Hematopoietic multipotent progenitor cell treated with erythropoietin and hydrocortisone succinate and interleukin-3 and kit ligand, for 15 days (in vitro differentiated cells): ENCODE results near the gene PPFIA2.
"Not testable (repeated sequence)": the region's sequence is repeated elsewhere in the genome, so short reads cannot be mapped to it uniquely, and the experiment has no call there.

ENCODE experiments used
- DNase-seq: peaks from one replicate; pipeline ENCODE4 v3.0.0-alpha.2; 2015; ENCODE audit warnings: low spot score

PPFIA2 gene

GRCh38 chr12:81668475-81668874 is 90.7 kb downstream of the PPFIA2 start:
- DNase-seq = no peak

GRCh38 chr12:81659310-81659709 is 99.8 kb downstream of the PPFIA2 start:
- DNase-seq = not testable (repeated sequence)

DNA sequence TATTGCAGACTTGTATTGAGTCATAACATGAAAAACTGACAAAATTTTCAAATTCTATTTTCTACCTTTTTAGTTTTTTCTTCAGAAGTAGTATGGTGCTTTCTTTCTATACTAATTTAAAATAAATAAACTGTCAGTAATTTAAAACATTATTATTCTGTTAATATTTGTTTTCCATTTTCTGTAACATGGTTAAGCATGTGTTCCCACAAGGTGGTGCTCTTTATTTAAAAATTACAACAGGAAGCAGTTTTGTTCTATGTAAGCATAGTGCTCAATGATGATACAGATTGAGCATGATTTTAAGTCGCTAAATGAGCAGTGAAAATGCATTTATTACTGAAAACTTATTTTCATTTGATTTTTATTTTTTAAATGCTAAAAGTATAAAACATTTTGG is 114.6 kb downstream of the PPFIA2 start:
- no peak for DNase-seq

- DNase-seq = no peak
Measured at GRCh38 chr12:81639196-81639595, 120.0 kb downstream of the PPFIA2 start.

GRCh38 chr12:81633127-81633526 is 126.0 kb downstream of the PPFIA2 start:
- no peak for DNase-seq

DNA sequence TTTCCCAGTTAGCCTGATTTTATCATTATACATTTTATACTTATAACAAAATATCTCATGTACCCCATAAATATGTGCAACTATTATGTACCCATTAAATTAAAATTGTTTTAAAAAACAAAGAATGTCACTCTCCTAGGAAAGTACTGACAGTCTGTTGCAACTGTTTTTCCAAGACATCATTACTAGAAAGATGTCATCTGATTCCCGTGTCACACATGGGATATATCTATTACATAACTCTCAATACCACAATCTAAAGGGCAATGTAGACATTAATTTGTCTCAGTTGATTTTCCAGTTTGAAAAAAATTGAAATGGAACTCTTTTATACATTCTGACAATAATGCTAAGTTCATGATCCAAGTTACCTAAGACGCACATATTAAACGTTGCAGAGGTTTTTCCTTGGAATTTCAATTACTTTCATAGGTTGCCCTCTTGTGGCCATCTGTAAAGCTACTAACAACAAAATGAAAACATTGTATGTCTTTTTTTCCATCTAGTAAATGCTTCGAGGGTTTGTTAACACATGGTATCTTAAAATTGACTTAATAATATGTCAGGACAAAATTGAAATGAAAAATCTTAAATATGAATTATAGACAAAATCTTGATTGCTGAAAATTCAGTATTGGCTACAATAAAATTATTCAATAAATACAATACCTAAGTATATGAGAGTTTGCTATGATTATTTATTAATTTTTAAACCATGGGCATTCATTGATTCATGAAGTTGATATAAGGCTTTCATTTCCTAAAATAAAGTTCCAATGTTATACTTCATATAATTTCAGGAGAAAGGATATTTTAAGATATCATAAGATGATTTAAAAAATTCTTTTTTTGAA is 131.6 kb downstream of the PPFIA2 start:
- DNase-seq = no peak

- DNase-seq = no peak
Measured at GRCh38 chr12:81626406-81626805, 132.7 kb downstream of the PPFIA2 start.

- DNase-seq = no peak
Measured at GRCh38 chr12:81617915-81618314, 141.2 kb downstream of the PPFIA2 start.

- no peak for DNase-seq
Measured at GRCh38 chr12:81615026-81615588, 144.0 kb downstream of the PPFIA2 start.

GRCh38 chr12:81610955-81611889 is 147.9 kb downstream of the PPFIA2 start:
- DNase-seq = no peak

DNA sequence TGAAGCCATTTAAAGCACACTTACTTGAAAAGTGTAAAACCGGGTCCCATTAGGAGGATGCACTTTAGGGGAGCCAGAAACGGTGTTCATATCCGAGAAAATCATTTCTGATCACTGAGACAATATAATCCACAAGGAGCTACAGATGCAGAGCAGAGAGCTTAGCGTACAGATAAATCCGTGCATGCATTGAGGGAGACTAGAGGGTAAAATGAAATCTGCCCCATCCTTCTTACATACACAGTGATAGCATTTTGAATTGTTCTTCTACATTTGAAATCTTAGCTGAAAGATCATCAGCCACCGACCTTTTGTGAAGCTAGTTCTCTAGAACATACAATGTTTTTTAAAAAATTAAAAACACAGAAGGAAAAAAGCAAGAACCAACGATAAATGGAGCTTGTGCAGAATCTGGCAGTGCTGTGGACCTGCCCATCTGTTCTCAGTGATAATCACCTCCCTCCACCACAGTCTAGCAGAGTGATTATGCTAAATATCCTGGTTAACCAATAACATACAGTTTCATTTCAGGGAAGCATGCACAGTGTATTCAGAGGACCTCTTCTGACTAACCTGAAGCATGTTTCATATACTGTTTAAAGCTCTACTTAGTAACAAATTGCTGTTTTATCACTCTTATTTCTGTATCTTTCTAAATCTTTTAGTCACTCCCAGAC is 161.1 kb downstream of the PPFIA2 start:
- DNase-seq = no peak

GRCh38 chr12:81596558-81596957 is 162.6 kb downstream of the PPFIA2 start:
- DNase-seq = no peak

DNA sequence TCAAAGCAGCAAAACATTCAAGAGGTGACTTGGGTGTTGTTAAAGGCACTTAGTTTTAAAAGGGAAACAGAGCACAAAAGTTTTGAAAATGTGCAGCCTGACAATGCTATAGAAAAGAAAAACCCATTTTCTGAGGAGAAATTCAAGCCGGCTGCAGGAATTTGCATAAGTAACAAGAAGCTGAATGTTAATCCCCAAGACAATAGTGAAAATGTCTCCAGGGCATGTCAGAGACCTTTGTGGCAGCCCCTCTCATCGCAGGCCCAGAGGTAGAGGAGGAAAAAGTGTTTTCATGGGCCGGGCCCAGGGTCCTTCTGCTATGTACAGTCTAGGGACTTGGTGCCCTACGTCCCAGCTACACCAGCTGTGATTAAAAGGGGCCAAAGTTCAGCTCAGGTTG is 167.9 kb downstream of the PPFIA2 start:
- DNase-seq = no peak

DNA sequence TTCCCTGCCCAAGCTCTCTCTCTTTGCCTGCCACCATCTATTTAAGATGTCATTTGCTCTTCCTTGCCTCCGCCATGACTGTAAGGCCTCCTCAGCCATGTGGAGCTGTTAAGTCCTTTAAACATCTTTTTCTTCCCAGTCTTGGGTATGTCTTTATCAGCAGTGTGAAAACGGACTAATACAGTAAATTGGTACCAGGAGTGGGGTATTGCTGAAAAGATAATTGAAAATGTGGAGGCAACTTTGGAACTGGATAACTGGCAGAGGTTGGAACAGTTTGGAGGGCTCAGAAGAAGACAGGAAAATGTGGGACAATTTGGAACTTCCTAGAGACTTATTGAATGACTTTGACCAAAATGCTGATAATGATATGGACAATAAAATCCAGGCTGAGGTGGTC is 168.4 kb downstream of the PPFIA2 start:
- DNase-seq = not testable (repeated sequence)

DNA sequence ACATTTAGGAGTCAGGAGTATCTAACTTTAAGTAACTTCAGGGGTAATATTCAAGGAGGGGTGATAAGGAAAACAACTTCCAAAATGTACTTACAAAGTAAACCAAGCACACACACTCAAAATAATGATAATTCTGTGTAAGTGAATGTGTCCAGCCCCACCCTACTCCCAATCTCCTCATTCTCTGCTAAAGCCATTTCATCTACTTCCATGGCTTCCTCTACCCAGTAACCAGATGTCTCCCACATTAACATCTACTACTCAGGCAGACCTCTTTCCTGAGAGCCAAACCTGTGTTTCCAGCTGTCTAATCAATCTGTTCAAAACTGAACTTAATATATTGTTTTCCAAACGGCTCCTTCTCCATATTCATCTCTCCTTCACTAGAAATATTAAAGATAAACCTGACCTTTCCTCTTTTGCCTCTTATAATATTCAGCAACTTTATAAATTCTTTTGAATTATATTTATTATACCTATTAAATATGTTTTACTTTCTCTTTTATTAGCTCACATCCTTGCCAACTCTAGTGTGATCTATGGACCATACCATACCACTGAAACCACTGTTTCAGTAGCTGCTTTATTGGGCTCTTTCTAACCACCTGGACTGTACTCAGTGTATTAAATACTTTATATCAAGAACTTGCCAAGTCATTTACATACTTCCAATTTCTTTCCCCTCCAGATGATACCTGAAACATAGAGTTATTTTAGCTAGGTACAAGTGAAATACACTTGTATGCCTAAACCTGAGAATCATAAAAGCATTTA is 170.7 kb downstream of the PPFIA2 start:
- no peak for DNase-seq

GRCh38 chr12:81585787-81586186 is 173.4 kb downstream of the PPFIA2 start:
- DNase-seq = no peak

GRCh38 chr12:81573228-81573627 is 185.9 kb downstream of the PPFIA2 start:
- no peak for DNase-seq

DNA sequence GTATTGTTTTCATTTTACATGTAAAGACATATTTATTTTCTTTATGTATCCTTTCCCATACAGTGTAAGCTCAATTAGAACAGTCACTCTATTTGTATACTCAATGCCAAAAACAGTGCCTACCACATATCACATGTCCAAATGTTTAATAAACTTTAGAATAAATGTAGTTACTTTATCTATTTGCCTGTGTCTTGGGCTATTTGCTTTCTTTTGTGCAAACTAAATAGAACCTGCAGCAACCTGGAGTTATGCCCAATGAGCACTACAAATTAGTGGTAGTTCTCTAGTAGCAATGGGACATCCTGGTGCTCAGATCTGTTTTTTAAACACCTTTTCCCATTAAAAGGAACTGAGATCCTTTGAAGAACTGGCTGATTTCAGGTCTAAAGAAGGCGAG is 186.7 kb downstream of the PPFIA2 start:
- DNase-seq = no peak

GRCh38 chr12:81570234-81570633 is 188.9 kb downstream of the PPFIA2 start:
- no peak for DNase-seq

GRCh38 chr12:81564237-81564636 is 194.9 kb downstream of the PPFIA2 start:
- no peak for DNase-seq

DNA sequence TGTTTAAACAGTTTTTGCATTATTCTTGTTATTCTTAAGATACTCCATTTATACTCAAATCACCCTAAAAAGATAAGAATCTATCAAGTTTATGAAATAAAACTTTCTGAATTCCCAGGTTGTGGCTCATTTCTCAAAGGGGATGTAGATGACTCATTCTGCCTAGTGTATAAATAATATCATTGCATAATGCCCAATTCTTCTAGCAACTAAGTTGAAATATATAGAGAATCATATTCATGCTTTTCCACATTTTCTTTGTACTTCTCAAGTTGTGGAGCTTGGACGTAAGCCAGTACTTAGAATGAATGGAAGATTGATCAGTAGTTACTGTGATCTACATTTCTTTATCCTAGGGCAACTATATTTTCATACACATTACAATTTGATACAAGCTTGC is 201.1 kb downstream of the PPFIA2 start:
- no peak for DNase-seq
